GM23248 (cell line): ENCODE results near the gene PRKAR2A.

Experiments
- EZH2 ChIP-seq: fragments of 200-600 bp; sonication (generic); IDR thresholded peaks from 2 replicates; pipeline ENCODE4 v1.6.1; 2018; ENCODE audit warnings: antibody characterized with exemption, mild to moderate bottlenecking; ENCODE audit not compliant: insufficient read depth, poor library complexity, severe bottlenecking
- EZH2phosphoT487 ChIP-seq: fragments of 200-600 bp; sonication (generic); IDR thresholded peaks from 2 replicates; pipeline ENCODE4 v1.6.1; 2018; ENCODE audit warnings: antibody characterized with exemption, moderate library complexity, mild to moderate bottlenecking, low read depth; ENCODE audit not compliant: insufficient read depth

DNA sequence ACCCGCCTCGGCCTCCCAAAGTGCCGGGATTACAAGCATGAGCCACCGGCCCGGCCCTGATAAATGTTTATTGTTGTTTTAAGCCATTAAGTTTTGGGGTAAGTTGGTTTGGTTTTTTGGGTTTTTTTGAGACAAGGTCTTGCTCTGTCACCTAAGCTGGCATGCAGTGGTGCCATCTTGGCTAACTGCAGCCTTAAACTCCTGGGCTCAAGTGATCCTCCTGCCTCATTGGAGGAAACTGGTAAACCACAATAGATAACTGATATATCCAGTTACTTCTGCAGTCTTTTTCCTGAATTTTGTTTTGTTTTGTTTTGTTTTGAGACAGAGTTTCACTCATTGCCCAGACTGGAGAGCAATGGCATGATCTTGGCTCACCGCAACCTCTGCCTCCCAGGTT lies 46.8 kb upstream of the PRKAR2A start:
- TF ChIP-seq EZH2 (no peak), EZH2phosphoT487 (no peak)
